Measurements from ENCODE around the gene PDCD11.

- TF ChIP-seq CTCF (IDR thresholded peaks at IDR 0.05): no peak
- TF ChIP-seq POLR2A (IDR thresholded peaks at IDR 0.05): no peak
Observed at GRCh38 chr10:103463499-103463898, 67.1 kb downstream of the PDCD11 start.

All from uterus (tissue), 2 donors.